ENCODE results near the gene NDFIP1.

Gene NDFIP1

GRCh38 chr5:142095035-142095434 is 13.5 kb upstream of the NDFIP1 start:
- peak; percentile 37 for DNase-seq

- peak; percentile 89 for DNase-seq
Measured at GRCh38 chr5:142095651-142096330, 12.8 kb upstream of the NDFIP1 start.

GRCh38 chr5:142096382-142096781 is 12.2 kb upstream of the NDFIP1 start:
- no peak for DNase-seq

- no peak for DNase-seq
Measured at GRCh38 chr5:142097681-142098080, 10.9 kb upstream of the NDFIP1 start.

GRCh38 chr5:142098275-142098674 is 10.3 kb upstream of the NDFIP1 start:
- no peak for DNase-seq

- no peak for DNase-seq
Measured at GRCh38 chr5:142098931-142099330, 9.6 kb upstream of the NDFIP1 start.

- DNase-seq, result no peak
Measured at GRCh38 chr5:142100307-142100706, 8.3 kb upstream of the NDFIP1 start.

- DNase-seq, result no peak
Measured at GRCh38 chr5:142102980-142103740, 5.4 kb upstream of the NDFIP1 start.

GRCh38 chr5:142104491-142104890 is 4.1 kb upstream of the NDFIP1 start:
- DNase-seq, result peak; percentile 75

- DNase-seq, result no peak
Measured at GRCh38 chr5:142106061-142106460, 2.5 kb upstream of the NDFIP1 start.

- DNase-seq, result no peak
Measured at GRCh38 chr5:142107036-142107735, 1.4 kb upstream of the NDFIP1 start.

GRCh38 chr5:142107736-142108431 is 695 bp upstream of the NDFIP1 start:
- no peak for DNase-seq

GRCh38 chr5:142109331-142110045 is 909 bp downstream of the NDFIP1 start:
- peak; percentile 66 for DNase-seq

GRCh38 chr5:142110046-142110531 is 1.5 kb downstream of the NDFIP1 start:
- peak; percentile 35 for DNase-seq

- no peak for DNase-seq
Measured at GRCh38 chr5:142110988-142111687, 2.6 kb downstream of the NDFIP1 start.

GRCh38 chr5:142114687-142115086 is 6.1 kb downstream of the NDFIP1 start:
- DNase-seq, result no peak

- no peak for DNase-seq
Measured at GRCh38 chr5:142115937-142116614, 7.5 kb downstream of the NDFIP1 start.

- DNase-seq, result no peak
Measured at GRCh38 chr5:142117579-142118151, 9.1 kb downstream of the NDFIP1 start.

GRCh38 chr5:142118155-142118686 is 9.6 kb downstream of the NDFIP1 start:
- no peak for DNase-seq

GRCh38 chr5:142119051-142119625 is 10.6 kb downstream of the NDFIP1 start:
- no peak for DNase-seq

Measured in CD4-positive, alpha-beta T cell treated with Interleukin-10 for 1 hour (primary cell).